Smooth muscle cell (in vitro differentiated cells): ENCODE results near the gene ADAM15. TPM values are rescaled to one million over a fixed set of nuclear protein-coding genes. Genes with fewer than 3 reads are reported as not detected.

Experiments
- DNase-seq: peaks from one replicate; lab custom pipeline; 2025; ENCODE audit not compliant: unreplicated experiment; lab: John Stamatoyannopoulos, UW
- H2AFZ ChIP-seq: fragments of 200-600 bp; sonication (generic); 2 replicates; pipeline ENCODE4 v1.6.0; 2016; ENCODE audit warnings: antibody characterized with exemption, low read depth, mild to moderate bottlenecking
- H3F3A ChIP-seq: fragments of 200-600 bp; sonication (generic); 2 replicates; pipeline ENCODE4 v1.6.0; 2017; ENCODE audit warnings: antibody characterized with exemption, low read depth
- H3K27ac ChIP-seq: fragments of 200-600 bp; sonication (generic); 2 replicates; pipeline ENCODE4 v1.5.1; 2016; ENCODE audit warnings: low read depth, mild to moderate bottlenecking
- H3K27me3 ChIP-seq: fragments of 200-600 bp; sonication (generic); 2 replicates; pipeline ENCODE4 v1.6.1; 2016; ENCODE audit warnings: low read depth, mild to moderate bottlenecking
- H3K36me3 ChIP-seq: fragments of 200-600 bp; sonication (generic); 2 replicates; pipeline ENCODE4 v1.5.1; 2016; ENCODE audit warnings: low read depth
- H3K4me1 ChIP-seq: fragments of 200-600 bp; sonication (generic); 2 replicates; pipeline ENCODE4 v1.5.1; 2016; ENCODE audit warnings: low read depth
- H3K4me2 ChIP-seq: fragments of 200-600 bp; sonication (generic); 2 replicates; pipeline ENCODE4 v1.6.0; 2016; ENCODE audit warnings: mild to moderate bottlenecking
- H3K4me3 ChIP-seq: fragments of 200-600 bp; sonication (generic); 2 replicates; pipeline ENCODE4 v1.5.1; 2016; ENCODE audit warnings: mild to moderate bottlenecking
- H3K79me2 ChIP-seq: fragments of 200-600 bp; sonication (generic); 2 replicates; pipeline ENCODE4 v1.6.0; 2016; ENCODE audit warnings: low read depth, mild to moderate bottlenecking
- H3K9ac ChIP-seq: fragments of 200-600 bp; sonication (generic); 2 replicates; pipeline ENCODE4 v1.6.0; 2016; ENCODE audit warnings: low read depth
- H3K9me3 ChIP-seq: fragments of 200-600 bp; sonication (generic); replicated peaks from 2 replicates; pipeline ENCODE4 v1.5.1; 2016; ENCODE audit warnings: low read depth
- H4K20me1 ChIP-seq: fragments of 200-600 bp; sonication (generic); 2 replicates; pipeline ENCODE4 v1.6.0; 2016; ENCODE audit warnings: low read depth
- CTCF ChIP-seq: fragments of 200-600 bp; sonication (generic); IDR thresholded peaks from 2 replicates; pipeline ENCODE4 v1.5.1; 2017; ENCODE audit warnings: borderline replicate concordance, mild to moderate bottlenecking, antibody characterized with exemption; ENCODE audit not compliant: insufficient read depth, poor library complexity, severe bottlenecking
- WGBS: methylation state at CpG from one replicate; pipeline ENCODE4 v1.1.7; 2016; ENCODE audit warnings: low lambda C conversion rate; 5-methylcytosine and 5-hydroxymethylcytosine counted together
- polyA plus RNA-seq: library from polyadenylated mRNA; unstranded; fragments of >200 nt; fragmentation: Nextera tagmentation; extraction: Ambion mirVana; gene quantifications from 2 replicates; pipeline ENCODE4 v1.2.1, GENCODE V29; 2016
- total RNA-seq: library from RNA; depleted of rRNA; stranded (reverse); fragments of >200 nt; gene quantifications from 2 replicates; pipeline ENCODE4 v1.2.3, GENCODE V29; 2014

The ADAM15 gene
- total and polyA plus RNA-seq, 2 experiments from 2014 or later: 41.2 to 45.4 TPM

GRCh38 chr1:155086128-155086741, 35.1 kb downstream of the ADAM15 start:
- Histone ChIP-seq H3K4me3 (peak overlapping the region; percentile 78), H4K20me1 (peaks cover 4% of the 10 kb centered on the region), H3K4me1 (peaks cover 19% of the 10 kb centered on the region), H3K27ac (peak overlapping the region; percentile 70), H2AFZ (no peak overlapping the region), H3K9ac (no peak overlapping the region), H3K9me3 (no peaks in the 10 kb centered on the region), H3F3A (peaks cover 3% of the 10 kb centered on the region), H3K27me3 (peaks cover 29% of the 10 kb centered on the region), H3K4me2 (peak overlapping the region; percentile 87), H3K79me2 (no peaks in the 10 kb centered on the region), H3K36me3 (no peaks in the 10 kb centered on the region)
- peak; percentile 38 for DNase-seq
- 28% methylated on average over 19 of the region's 24 CpGs for WGBS
- peak; percentile 100 for TF ChIP-seq CTCF

GRCh38 chr1:155086856-155087535, 35.9 kb downstream of the ADAM15 start:
- no peaks in the 10 kb centered on the region for H3K79me2 ChIP-seq
- no peaks in the 10 kb centered on the region for H3K9me3 ChIP-seq
- no peaks in the 10 kb centered on the region for H4K20me1 ChIP-seq
- DNase-seq: no peak
- H3K27me3 ChIP-seq: peaks cover 21% of the 10 kb centered on the region
- 78% methylated on average over 8 of the region's 8 CpGs for WGBS
- no peak for TF ChIP-seq CTCF
- no peak overlapping the region for H3K4me3 ChIP-seq
- no peak overlapping the region for H2AFZ ChIP-seq
- H3K36me3 ChIP-seq: no peaks in the 10 kb centered on the region
- H3F3A ChIP-seq: no peaks in the 10 kb centered on the region
- H3K27ac ChIP-seq: no peak overlapping the region
- peaks cover 17% of the 10 kb centered on the region for H3K4me1 ChIP-seq
- H3K4me2 ChIP-seq: no peak overlapping the region
- no peak overlapping the region for H3K9ac ChIP-seq

- WGBS: 35% methylated on average over 28 of the region's 29 CpGs
- peaks cover 10% of the 10 kb centered on the region for H3F3A ChIP-seq
- H3K4me1 ChIP-seq: peaks cover 14% of the 10 kb centered on the region
- no peaks in the 10 kb centered on the region for H3K36me3 ChIP-seq
- H3K27me3 ChIP-seq: peaks cover 8% of the 10 kb centered on the region
- DNase-seq: peak; percentile 67
- no peaks in the 10 kb centered on the region for H3K9me3 ChIP-seq
- H3K79me2 ChIP-seq: no peaks in the 10 kb centered on the region
- H3K4me2 ChIP-seq: peak overlapping the region; percentile 35
- no peaks in the 10 kb centered on the region for H4K20me1 ChIP-seq
- peak; percentile 98 for TF ChIP-seq CTCF
- no peak overlapping the region for H3K27ac ChIP-seq
- H3K4me3 ChIP-seq: no peak overlapping the region
- no peak overlapping the region for H3K9ac ChIP-seq
- peak overlapping the region; percentile 74 for H2AFZ ChIP-seq
These were observed 40.2 kb downstream of the ADAM15 start for GRCh38 chr1:155091071-155092051.
